Measurements from ENCODE around the gene MYO1B.

MYO1B gene

DNA sequence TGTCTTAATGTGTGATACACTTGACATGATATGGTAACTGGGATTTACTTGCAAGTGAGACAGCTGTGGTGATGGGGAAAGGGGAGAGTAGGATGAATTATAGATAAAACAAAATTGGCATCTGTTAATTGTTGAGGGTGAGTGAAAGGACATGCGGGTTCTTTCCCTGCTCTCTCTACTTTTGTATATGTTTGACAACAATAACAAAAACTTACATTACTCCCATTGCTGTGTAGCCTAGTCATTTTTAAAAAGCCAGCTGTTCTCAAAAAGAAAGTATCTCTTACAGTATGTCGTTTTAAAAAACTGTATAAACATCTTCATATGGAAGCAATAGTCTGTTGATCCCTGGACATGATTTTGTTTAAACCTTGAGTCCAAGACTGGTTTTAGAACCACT lies 117.6 kb downstream of the MYO1B start:
- no peak for DNase-seq (ENCODE audit: low spot score)

- DNase-seq (ENCODE audit: low spot score) = no peak
Observed at GRCh38 chr2:191363267-191363666, 118.1 kb downstream of the MYO1B start.

DNA sequence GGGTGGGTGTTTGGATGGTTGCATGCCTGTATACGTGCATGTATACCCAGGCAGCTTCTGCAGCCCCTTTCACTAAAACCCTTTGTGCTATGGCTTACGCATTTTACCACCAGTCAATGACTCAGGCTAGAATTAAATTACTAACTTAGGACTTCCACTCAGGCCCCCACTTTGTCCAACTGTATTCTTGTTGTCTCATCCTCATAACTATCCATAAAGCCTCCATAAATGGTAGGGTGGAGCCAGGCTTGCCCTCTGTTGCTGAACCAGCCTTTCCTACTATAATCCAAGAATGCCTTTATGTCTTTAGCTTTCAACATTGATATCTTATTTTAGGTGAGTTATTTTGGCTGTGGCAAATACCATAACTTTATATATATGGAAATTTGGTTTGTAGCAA lies 119.9 kb downstream of the MYO1B start:
- no peak for DNase-seq (ENCODE audit: low spot score)

GRCh38 chr2:191366199-191366598 lies 121.0 kb downstream of the MYO1B start:
- DNase-seq (ENCODE audit: low spot score) = no peak

- DNase-seq (ENCODE audit: low spot score) = peak; percentile 31
Observed at GRCh38 chr2:191369034-191369433, 123.8 kb downstream of the MYO1B start.

- DNase-seq (ENCODE audit: low spot score) = no peak
Observed at GRCh38 chr2:191374366-191374765, 129.2 kb downstream of the MYO1B start.

DNA sequence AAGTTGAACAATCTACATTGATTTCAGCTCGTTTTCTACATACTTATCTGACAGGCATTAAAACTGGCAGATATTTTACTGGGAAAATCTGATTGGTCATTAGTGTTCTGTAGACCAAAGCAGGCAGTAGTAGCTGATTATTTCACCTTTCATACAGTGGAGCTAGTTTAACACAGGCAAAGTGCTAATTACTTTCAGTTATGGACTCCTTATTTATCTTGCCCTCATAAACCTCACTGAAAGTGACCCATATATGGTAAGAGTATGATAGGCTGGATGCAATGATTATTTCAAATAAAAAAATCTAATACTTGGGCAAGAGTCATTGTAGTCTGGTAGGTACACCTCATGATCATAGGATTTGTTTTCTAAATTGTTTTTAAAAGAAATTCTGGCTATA lies 129.7 kb downstream of the MYO1B start:
- DNase-seq (ENCODE audit: low spot score) = no peak

DNA sequence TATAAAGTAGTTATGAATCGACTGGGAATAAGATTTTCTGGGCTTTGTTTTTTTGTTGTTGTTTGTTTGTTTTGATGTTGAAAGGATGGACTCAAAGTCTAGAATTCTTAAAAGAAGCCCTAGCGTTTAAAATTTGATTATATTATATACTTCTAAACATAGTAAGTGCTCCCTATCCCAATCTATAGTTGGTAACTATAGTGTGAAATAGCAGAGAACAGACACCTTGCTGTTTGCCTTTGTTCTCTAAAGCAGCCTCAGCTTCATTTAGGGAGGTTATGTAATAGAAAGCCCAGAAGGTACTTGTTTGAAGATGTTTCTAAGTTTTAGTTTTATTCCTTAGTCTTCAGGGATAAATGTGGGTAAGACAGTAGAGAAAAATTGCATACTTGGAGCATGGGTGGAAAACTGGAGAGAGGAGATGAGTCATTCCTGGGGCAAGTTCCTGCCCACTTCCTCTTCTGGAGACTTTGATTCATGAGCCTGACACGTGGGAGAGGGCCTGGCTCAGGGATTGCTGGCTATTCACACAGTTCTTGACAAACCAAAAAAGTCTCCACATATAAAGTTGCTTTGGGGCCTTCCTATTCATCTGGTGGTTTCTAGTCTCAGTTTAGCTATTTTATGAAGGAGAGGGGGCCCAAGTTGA lies 131.9 kb downstream of the MYO1B start:
- peak; percentile 96 for DNase-seq (ENCODE audit: low spot score)

GRCh38 chr2:191379375-191379774 lies 134.2 kb downstream of the MYO1B start:
- no peak for DNase-seq (ENCODE audit: low spot score)

DNA sequence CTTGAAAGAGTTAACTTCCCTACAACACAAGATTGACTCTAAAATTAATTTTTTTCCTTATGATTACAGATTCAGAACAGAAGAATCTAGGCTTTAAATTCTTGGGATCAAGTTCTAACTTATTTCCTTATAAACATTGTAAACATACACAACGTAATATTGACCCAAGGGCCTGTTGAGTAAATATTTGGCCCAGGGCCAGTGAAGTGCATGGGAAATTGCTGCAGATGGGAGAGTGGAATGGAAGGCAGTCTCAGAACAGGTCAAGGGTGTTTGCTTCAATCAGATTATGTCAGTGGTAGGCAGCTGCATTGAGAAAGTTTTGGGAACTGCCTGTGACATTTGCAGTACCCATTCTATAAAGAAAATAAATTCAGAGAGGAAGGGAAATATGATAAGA lies 137.6 kb downstream of the MYO1B start:
- DNase-seq (ENCODE audit: low spot score) = no peak

DNA sequence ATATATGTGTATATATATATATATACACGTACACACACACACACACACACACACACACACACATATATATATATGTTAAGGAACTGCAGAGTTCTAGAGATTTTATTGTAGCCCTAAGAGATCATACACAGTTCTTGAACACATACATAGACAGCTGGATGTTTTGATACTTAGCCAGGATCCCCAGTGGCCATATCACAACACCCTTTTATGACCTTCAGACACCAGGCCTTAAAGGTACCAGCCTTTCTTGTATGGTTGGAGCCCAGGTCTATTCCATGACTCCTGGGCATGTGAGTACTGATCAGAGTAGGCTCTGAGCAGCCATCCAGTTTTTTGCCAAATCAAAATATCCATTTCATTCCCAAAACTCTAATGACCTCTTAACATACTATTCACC lies 138.3 kb downstream of the MYO1B start:
- DNase-seq (ENCODE audit: low spot score) = no peak

- no peak for DNase-seq (ENCODE audit: low spot score)
Observed at GRCh38 chr2:191384829-191385228, 139.6 kb downstream of the MYO1B start.

GRCh38 chr2:191385416-191386160 lies 140.4 kb downstream of the MYO1B start:
- DNase-seq (ENCODE audit: low spot score) = peak; percentile 48

- DNase-seq (ENCODE audit: low spot score) = peak; percentile 39
Observed at GRCh38 chr2:191386938-191387536, 141.8 kb downstream of the MYO1B start.

GRCh38 chr2:191389288-191389687 lies 144.1 kb downstream of the MYO1B start:
- DNase-seq (ENCODE audit: low spot score) = no peak

DNA sequence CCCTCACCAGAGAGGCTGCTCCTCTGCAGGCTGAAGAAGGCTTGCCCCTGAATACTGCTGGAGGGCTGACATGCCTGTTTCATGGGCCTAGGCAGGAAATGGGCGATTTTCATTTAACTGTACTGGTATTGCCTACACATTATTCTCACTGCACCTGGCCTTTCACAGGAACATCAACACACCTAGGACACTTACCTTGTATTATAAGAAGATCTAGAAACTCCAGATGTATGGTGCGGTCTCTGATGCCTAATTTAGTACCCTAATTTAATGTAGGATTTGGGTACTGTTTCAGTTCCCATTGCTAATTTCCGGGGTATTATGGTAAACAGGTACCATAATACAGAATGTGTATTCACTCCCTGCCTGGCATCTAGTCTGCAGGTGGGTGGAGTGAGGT lies 146.0 kb downstream of the MYO1B start:
- no peak for DNase-seq (ENCODE audit: low spot score)

GRCh38 chr2:191394043-191394442 lies 148.8 kb downstream of the MYO1B start:
- no peak for DNase-seq (ENCODE audit: low spot score)

- DNase-seq (ENCODE audit: low spot score) = no peak
Observed at GRCh38 chr2:191396794-191397193, 151.6 kb downstream of the MYO1B start.

DNA sequence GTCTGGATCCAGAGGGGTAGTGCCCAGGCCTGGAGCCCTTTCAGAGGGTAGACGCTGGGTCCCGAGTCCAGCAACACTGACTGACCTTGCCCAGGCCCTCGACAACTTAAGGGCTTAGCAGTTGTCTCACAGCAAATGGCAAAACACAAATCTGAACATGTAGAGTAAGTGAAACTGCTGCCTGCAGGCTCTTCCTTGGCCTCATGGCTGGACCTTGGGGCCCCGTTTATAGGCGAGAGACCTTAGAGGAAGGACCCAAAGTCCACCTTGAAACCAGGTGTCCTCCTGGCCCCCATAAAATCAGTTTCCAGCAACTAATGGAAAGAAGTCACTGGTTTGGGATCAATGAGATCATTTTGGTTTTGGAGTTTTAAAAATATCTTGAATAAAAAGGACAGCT lies 154.4 kb downstream of the MYO1B start:
- no peak for DNase-seq (ENCODE audit: low spot score)

GRCh38 chr2:191401287-191401686 lies 156.1 kb downstream of the MYO1B start:
- DNase-seq (ENCODE audit: low spot score) = no peak

GRCh38 chr2:191402966-191403565 lies 157.9 kb downstream of the MYO1B start:
- DNase-seq (ENCODE audit: low spot score) = no peak

DNA sequence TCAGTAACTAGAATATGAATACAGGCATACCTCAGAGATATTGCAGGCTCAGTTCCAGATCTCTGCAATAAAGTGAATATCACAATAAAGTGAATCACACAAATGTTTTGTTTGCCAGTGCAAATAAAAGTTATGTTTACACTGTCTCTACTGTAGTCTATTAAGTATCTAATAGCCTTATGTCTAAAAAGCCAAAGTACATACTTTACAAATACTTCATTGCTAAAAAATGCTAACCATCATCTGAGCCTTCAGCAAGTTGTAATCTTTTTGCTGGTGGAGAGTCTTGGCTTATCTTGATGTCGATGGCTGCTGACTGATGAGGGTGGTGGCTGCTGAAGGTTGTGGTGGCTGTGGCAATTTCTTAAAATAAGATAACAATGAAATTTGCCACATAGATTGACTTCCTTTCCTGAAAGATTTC lies 159.4 kb downstream of the MYO1B start:
- no peak for DNase-seq (ENCODE audit: low spot score)

DNA sequence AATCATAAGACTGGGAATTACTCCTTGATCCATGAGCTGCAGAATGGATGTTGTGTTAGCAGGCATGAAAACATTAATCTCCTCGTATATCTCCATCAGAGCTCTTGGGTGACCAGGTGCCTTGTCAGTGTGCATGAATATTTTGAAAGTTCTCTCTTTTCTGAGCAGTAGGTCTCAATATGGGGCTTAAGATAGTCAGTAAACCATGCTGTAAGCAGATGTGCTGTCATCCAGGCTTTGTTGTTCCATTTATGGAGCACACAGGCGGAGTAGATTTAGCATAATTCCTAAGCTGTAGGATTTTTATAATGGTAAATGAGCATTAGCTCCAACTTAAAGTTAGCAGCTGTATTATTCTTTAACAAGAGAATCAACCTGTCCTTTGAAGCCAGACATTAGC lies 160.3 kb downstream of the MYO1B start:
- no peak for DNase-seq (ENCODE audit: low spot score)

Data from RKO (cell line).